HG03575 (cell line): ENCODE measurements around the gene SPAAR.

Experiments used
- ATAC-seq: cut with Tn5 transposase; IDR thresholded peaks from one replicate; pipeline ENCODE4 v1.9.1; 2021; ENCODE audit not compliant: unreplicated experiment, insufficient number of reproducible peaks, low FRiP score; ENCODE audit errors: extremely low read depth

SPAAR gene

DNA sequence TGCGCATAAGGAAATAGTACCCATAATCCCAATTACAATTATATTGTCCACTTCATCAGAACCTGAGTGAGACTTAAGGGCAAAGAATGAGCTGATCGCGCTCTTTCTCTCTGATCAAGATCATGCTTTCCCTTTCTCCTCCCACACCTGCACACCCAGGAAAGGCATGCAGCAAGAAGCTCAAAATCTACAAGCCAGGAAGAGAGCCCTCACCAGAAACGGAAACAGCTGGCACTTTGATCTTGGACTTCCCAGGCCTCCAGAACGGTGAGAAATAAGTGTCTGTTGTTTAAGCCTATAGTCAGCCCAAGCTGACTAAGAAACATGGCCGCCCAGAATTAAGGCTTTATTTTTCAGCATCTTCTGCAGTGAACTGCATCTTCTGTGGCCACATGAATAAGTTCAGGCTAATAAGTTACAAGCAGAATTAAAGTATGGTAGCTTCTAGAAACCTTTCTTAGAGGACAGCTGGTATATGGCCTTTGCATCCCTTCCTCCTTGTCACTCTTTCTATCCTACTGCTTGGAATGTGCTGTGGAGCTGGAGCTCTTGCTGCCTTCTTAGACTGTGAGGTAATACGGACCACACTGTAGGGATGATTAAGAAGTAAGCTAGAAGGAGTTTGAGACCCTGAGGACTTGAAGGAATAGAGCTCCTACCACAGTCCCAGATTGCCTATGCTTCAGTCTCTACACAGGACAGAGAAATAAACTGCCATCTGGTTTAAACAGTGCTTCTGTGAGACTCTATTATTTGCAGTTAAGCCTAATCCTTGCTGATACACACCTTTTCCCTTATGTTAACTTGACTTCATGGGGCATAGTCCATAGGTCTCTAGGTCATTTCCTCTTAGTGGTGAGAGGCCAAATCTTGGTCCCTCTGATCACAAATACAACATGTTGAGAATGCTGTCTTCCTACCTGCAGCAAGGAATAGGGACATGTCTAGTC lies 31.4 kb downstream of the SPAAR start:
- ATAC-seq: no peak

DNA sequence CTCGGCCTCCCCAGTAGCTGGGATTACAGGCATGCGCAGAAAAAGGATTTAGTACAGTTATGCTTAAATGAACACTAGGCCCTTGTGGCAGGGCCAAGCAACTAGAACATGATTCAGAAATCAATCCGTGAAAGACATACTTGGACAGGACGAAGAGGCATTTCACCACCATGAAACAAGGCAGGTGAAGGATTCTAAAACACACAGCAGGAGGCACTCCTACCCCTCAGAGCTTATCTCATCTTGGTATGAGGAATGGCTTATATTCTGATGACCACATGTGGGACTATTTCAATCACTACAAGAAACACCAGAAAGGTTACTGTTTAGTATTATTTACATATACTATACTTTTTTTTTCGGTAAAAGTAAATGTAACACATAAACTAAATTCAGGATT lies 33.0 kb downstream of the SPAAR start:
- ATAC-seq: no peak

DNA sequence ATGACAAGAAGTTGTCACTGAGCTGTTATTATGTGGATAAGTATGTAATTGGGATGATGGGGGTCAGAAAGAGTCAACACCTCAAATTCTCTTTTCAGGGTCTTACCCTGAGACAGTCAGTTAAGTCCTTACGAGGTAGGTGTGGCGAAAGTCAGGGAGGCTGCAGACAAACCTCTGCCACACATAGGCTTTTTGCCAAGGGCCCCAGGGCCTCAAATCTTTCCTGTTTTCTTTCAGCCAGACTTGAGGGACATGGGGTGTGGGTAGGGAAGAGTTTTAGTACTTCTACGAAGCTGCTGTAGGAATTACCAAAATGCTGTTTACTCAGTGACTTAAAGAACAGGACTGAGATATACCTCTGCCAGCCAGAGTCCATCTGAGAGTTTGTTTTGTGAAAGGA lies 34.9 kb downstream of the SPAAR start:
- ATAC-seq: no peak

DNA sequence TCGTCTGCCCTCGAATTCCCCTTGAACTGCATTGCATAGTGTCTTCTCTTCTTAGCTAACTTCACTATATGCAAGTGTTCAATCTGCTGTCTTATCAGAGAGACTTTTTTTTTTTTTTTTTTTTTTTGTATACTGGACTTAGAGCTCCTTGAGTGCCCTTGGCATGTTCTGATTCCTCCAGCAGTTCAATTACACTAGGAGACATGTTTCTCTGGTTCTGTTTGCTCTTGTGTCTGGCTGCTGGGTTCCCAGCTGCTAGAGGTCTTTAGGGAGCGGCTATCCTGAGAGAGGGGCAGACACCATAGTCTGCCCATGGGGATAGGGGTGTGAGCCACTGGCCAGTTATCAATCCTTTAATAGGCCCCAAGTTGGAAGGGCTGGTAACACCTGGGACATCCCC lies 35.6 kb downstream of the SPAAR start:
- ATAC-seq: no peak

DNA sequence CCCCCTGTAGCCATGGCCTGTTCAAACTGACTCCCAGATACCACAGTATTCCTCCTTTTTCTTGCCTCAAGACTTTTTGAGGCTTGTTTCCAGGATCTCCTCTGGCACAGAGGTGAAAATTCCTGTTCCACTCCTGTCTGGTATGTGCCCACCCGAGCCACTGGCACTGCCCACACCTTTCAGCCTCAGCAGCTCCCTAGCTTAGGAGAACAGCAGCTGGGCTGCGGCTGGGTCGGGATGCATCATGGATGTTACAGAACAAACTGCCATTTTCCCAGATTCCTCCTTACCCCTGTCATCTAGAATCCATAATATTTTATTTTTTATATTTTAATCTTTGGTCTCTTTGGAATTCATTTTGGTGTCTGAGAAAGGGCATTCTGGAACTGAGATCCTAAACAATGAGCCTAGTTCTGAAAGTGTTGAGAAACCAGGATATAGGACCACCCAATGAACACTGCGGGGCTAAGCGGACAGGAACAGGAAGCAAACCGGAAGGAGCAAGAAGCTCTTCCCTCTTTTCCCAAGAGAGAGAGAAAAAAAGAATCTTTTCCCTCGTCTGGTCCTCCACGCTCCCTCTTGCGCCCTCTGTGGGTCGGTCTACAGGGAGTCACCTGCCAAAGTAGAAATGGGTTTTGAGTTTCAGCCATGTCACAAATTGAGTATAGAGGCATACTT lies 36.2 kb downstream of the SPAAR start:
- ATAC-seq: no peak

DNA sequence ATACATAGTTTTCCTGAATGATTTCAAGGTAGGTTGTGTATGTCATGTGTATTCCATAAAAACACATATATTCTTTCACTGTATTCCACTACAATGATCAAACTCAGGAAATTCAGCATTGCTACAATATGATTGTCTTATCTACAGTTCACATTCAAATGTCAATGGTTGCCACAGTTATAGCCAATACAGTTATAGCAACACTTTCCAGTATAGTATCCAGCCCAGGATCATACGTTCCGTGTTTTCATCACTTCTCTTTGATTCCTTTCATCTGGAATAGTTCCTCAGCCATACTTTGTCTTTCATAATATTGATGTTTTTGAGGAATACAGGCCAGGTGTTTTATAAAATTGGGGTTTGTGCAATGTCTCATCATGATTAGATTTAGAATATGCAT lies 39.2 kb downstream of the SPAAR start:
- no peak for ATAC-seq

DNA sequence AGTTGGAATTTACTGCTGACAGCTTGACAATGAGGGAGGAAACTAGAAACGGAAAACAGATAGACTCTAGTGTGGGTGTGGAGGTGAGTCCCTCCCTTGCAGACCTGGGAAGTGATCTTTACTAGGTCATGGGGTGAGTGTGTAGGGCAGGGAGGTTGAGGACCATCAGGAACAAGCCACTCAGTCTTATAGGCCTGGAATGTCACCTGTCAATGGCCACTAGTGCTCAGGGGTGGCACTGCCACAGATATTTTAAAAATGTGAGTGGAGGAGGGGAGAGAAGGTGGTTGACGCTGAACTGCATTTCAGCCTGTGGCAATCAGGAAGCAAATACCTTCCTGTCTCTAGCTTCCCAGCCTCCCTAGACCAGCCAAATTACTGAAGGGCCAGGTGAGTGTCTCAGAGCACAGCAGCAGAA lies 39.6 kb downstream of the SPAAR start:
- no peak for ATAC-seq

DNA sequence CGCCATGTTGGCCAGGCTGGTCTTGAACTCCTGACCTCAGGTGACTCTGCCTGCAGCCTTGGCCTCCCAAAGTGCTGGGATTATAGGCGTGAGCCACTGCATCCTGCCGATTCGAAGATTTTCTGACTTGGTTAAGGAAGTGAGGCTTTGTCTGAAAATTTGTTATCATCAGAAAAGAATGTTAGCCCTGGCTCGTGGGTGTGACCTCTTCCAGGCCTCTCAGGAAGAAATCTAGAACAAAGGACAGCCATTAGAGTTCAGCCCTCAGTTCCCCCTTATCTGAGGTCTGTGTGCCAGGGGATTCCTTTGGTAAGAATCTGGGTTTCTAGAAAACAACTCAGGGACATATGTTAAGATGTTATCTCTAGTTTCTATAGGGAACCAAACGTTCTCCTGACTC lies 42.4 kb downstream of the SPAAR start:
- no peak for ATAC-seq

DNA sequence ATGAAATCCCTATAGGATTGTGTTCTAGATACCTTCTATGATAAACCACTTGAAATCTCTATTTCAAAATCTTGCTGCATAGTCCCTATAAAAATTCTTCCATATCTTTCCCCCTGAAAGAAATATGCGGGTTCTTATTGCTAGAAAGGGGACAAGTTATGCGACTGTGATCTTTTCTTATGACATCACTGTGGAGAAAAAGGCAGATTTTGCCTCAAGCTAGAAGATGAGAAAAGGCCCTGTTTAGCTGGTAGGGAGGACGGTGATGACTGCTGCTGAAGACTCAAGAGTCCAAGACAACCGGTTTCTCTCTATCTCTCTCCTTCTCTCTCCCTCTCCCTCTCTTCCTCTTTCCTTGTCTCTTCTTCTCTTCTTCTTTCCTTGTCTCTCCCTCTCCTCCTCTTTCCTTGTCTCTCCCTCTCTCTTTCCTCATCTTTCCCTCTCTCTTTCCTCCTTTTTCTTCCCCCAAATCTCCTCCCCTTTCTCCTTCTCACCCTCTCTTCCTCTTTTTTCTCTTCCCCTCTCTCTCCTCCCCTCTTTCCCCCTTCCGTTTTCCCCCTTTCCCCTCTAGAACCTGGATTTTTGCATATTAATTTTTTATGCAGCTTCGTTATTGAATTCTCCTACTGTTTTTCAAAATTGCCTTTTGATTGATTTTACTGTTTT lies 43.4 kb downstream of the SPAAR start:
- ATAC-seq: no peak

DNA sequence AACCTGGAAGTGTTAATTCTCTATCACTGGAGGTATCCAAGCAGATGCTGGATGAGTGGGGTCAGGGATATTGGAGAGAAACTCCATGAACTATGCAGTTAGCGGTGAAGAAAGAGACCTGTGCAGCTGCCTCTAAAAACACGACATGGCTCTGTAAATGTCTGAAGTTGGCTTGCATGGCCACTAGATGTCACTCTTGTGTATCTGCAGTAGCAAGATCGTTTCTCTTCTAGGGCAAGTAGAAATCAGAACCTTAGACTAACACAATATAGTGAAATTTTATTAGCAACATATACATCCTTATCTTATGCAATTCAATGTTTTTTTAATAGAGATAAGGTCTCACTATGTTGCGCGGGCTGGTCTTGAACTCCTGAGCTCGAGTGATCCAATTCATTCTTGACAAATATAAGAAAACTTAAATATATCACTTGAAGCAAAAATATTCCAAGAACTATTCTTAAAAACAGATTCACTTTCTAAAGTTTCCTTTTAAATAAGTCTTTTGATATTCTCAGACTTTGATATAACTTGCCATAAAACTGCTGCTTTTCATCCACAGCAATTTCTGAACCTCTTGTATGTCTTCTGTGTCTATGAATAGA lies 45.8 kb downstream of the SPAAR start:
- no peak for ATAC-seq

DNA sequence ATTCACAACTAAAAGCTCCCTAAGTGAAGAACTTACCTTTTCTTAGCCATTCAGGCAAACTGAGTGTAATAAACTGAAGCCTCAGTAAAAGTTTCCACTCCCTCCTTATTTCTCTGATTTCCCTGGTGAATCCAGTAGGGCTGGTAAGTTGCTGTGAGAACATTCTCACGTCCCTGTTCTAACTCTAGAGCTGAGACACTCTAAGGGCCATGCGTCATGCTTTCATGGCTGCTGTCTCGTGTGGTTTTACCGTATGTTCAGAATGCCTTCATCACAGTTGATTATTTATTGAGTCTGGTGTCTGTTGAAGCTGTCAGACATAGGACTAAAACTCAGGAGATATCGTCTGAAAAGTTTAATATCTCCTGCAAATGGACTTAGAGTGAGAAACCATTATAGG lies 47.4 kb downstream of the SPAAR start:
- ATAC-seq: no peak

DNA sequence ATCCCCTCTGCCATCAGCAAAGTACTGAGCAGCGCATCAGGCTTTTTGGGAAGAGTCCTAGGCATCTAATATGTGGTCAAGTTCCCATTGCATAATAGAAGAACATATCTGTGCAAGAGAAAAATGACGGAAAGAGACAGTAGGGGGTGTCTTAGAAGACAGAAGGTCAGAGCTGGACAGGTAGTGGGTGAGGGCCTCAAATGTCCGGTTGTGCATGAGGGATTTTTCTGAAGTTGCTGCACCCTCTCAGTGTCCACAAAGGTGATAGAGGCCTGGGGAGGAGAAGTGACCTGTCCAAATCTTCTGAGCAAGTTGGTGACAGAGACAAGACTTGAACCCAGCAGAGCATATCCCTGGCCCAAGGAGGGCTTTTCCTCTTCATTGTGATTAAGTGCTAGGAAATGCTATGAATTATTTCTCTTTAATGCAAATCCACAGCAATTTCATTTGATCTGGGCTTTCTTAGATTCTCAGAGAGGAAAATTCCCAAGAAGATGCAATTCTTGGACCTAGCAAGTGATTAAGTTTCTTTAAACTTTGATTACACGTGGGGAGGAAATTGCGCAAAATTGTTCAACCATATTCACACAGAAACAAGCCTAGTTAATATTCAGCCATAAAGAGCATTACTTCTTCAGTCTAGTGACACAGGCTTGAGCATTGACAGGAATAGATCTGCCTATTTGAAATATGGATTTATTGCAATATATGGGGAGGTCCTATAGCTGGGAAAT lies 49.0 kb downstream of the SPAAR start, which contains the start of gene OR2S2:
Gene OR2S2, minus strand, starts transcription at position 51 of the 734 bp plus-strand sequence. CDS start 56 bp downstream, outside the sequence.
- no peak for ATAC-seq

DNA sequence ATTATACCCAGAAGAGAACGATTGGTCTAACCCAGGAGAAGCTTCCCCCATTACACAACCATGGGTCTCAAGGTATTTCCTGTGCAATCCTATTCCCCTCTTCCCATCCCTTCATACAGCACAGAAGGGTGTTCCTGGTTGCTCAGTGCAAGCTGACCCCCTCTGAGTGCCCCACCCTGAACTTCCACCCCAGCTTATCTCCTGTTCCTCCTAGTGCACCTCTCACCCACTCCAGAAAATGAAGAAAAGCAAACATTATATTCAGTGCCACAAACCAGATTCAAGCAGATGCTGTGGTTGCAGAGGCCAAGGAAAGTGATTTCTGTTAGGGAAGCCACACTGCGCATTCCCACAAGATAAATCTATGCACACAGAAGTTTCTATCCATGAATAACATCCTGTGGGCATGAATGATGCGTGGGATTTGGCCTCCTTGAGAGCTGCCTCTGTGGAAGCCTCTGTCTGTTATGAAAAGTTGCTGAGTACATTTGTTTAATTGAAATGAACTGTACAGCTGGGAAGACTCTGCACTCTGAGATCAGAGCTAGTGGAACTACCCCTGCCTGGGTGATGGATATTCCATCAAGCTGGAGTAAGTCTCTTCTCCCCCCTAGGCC lies 50.9 kb downstream of the SPAAR start:
- no peak for ATAC-seq
